ENCODE data around the gene NHLRC1.
A peak's percentile ranks its signal among the peaks of the same experiment; 100 is the strongest.
"Not testable (repeated sequence)": the region's sequence is repeated elsewhere in the genome, so short reads cannot be mapped to it uniquely, and the experiment has no call there.

Gene NHLRC1

DNA sequence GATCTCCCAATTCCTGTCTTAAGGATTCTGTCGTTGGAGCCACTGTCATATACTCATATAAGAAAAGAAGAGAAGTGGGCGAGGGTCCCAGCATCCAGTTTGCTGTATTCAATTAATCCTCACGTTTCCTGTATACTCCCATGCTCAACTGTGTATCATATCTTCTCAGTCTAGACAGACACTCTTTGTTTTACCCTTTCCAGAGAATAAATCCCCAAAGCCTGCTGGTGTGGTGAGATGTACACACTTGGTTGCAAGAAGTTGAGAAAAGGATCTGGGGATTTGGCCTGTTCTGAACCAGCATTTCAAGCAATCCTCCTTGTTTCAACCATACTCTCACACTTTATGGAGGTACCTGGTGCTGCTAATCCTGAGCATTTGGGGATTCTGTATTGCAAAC is 29.3 kb upstream of the NHLRC1 start:
- Histone ChIP-seq H4K20me1 (ENCODE audit: insufficient read depth) (no peaks in the 10 kb centered on the region), H3K36me3 (ENCODE audit: insufficient read depth) (no peaks in the 10 kb centered on the region), H3K9ac (no peak overlapping the region), H3K4me2 (peak overlapping the region; percentile 5; the same call in 1 of the 2 replicates), H3K4me1 (ENCODE audit: low read depth, poor library complexity, severe bottlenecking) (peaks cover 40% of the 10 kb centered on the region), H3K79me2 (ENCODE audit: insufficient read depth, low read depth) (no peaks in the 10 kb centered on the region), H3K27me3 (ENCODE audit: insufficient read depth, low read depth) (no peaks in the 10 kb centered on the region), H3K4me3 (IDR thresholded peaks at IDR 0.05; ENCODE audit: insufficient read depth, low read depth, low read length) (no peak overlapping the region), H2AFZ (ENCODE audit: low read depth) (no peak overlapping the region), H3K27ac (peak overlapping the region; percentile 35; the same call in 1 of the 2 replicates)
- TF ChIP-seq, protein P1, sequence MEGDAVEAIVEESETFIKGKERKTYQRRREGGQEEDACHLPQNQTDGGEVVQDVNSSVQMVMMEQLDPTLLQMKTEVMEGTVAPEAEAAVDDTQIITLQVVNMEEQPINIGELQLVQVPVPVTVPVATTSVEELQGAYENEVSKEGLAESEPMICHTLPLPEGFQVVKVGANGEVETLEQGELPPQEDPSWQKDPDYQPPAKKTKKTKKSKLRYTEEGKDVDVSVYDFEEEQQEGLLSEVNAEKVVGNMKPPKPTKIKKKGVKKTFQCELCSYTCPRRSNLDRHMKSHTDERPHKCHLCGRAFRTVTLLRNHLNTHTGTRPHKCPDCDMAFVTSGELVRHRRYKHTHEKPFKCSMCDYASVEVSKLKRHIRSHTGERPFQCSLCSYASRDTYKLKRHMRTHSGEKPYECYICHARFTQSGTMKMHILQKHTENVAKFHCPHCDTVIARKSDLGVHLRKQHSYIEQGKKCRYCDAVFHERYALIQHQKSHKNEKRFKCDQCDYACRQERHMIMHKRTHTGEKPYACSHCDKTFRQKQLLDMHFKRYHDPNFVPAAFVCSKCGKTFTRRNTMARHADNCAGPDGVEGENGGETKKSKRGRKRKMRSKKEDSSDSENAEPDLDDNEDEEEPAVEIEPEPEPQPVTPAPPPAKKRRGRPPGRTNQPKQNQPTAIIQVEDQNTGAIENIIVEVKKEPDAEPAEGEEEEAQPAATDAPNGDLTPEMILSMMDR (conservative IDR thresholded peaks at IDR 0.05; ENCODE audit: low read depth, low read length), result no peak

DNA sequence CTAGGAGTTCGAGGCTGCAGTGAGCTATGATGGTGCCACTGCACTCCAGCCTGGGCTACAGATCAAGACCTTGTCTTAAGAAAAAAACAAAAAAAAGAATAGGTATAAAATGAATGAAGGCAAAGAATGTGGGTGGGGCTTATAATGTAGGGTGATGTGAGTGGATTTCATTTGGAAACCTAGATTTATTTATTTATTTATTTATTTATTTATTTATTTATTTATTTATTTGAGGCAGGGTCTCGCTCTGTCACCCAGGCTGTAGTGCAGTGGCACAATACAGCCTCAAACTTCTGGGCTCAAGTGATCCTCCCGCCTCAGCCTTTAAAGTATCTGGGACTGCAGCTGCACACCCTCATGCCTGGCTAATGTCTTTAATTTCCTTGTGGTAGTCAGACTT is 28.9 kb upstream of the NHLRC1 start:
- not testable (repeated sequence) for H3K27me3 ChIP-seq (ENCODE audit: insufficient read depth, low read depth); H3K36me3 ChIP-seq (ENCODE audit: insufficient read depth); H3K27ac ChIP-seq; H3K4me3 ChIP-seq (IDR thresholded peaks at IDR 0.05; ENCODE audit: insufficient read depth, low read depth, low read length); H2AFZ ChIP-seq (ENCODE audit: low read depth); H3K9ac ChIP-seq; H4K20me1 ChIP-seq (ENCODE audit: insufficient read depth); H3K4me2 ChIP-seq; H3K79me2 ChIP-seq (ENCODE audit: insufficient read depth, low read depth)
- H3K4me1 ChIP-seq (ENCODE audit: low read depth, poor library complexity, severe bottlenecking), result peaks cover 36% of the 10 kb centered on the region

- H3K36me3 ChIP-seq (ENCODE audit: insufficient read depth), result no peaks in the 10 kb centered on the region
- peaks cover 25% of the 10 kb centered on the region for H3K4me1 ChIP-seq (ENCODE audit: low read depth, poor library complexity, severe bottlenecking)
- H3K4me3 ChIP-seq (IDR thresholded peaks at IDR 0.05; ENCODE audit: insufficient read depth, low read depth, low read length), result no peak overlapping the region
- H3K4me2 ChIP-seq, result no peak overlapping the region
- H3K9ac ChIP-seq, result no peak overlapping the region
- H3K79me2 ChIP-seq (ENCODE audit: insufficient read depth, low read depth), result no peaks in the 10 kb centered on the region
- no peaks in the 10 kb centered on the region for H4K20me1 ChIP-seq (ENCODE audit: insufficient read depth)
- no peak overlapping the region for H3K27ac ChIP-seq
- no peak overlapping the region for H2AFZ ChIP-seq (ENCODE audit: low read depth)
- TF ChIP-seq, protein P1 (conservative IDR thresholded peaks at IDR 0.05; ENCODE audit: low read depth, low read length), result no peak
- no peaks in the 10 kb centered on the region for H3K27me3 ChIP-seq (ENCODE audit: insufficient read depth, low read depth)
Observed at GRCh38 chr6:18148304-18149025, 26.0 kb upstream of the NHLRC1 start.

DNA sequence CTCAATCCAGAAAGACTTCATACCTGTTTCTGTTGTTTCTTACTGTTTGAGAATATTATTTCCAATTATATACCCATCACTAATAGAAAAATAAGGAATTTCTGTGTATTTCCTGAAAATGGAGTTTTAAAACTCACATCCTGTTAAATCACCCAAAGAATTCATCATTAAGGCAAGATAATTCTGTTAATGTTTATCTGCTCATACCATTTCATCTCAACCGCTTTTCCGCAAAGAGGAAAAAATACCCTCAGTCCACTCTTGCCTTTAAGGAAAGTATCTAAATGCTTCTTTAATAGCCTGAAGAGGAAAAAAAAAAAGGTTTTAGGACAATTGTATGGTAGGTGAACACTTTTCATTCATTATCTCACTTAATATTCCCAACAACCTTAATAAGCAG is 25.1 kb upstream of the NHLRC1 start:
- H3K4me3 ChIP-seq (IDR thresholded peaks at IDR 0.05; ENCODE audit: insufficient read depth, low read depth, low read length), result no peak overlapping the region
- H3K27ac ChIP-seq, result no peak overlapping the region
- no peaks in the 10 kb centered on the region for H3K27me3 ChIP-seq (ENCODE audit: insufficient read depth, low read depth)
- peaks cover 17% of the 10 kb centered on the region for H3K4me1 ChIP-seq (ENCODE audit: low read depth, poor library complexity, severe bottlenecking)
- no peak overlapping the region for H3K4me2 ChIP-seq
- H2AFZ ChIP-seq (ENCODE audit: low read depth), result no peak overlapping the region
- H4K20me1 ChIP-seq (ENCODE audit: insufficient read depth), result no peaks in the 10 kb centered on the region
- no peaks in the 10 kb centered on the region for H3K79me2 ChIP-seq (ENCODE audit: insufficient read depth, low read depth)
- TF ChIP-seq, protein P1 (conservative IDR thresholded peaks at IDR 0.05; ENCODE audit: low read depth, low read length), result no peak
- no peaks in the 10 kb centered on the region for H3K36me3 ChIP-seq (ENCODE audit: insufficient read depth)
- no peak overlapping the region for H3K9ac ChIP-seq

DNA sequence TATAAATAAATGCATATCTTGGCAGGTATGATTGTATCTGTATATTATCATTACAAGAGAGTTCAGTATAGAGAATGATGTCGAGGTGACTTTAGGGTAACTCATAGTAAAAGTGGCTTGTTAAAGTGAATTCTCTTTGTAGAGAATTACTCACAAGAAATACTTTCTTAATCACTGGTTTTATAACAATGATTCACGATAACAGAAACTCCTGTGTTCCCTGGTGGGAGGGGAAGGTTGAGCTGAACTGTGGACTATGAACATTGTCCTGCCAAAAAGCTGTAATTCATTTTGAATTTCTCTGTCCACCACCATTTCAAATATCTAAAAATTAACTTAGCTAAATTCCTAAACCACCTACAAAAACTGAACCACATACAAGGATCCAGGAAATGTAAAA is 24.7 kb upstream of the NHLRC1 start:
- H3K4me3 ChIP-seq (IDR thresholded peaks at IDR 0.05; ENCODE audit: insufficient read depth, low read depth, low read length), result no peak overlapping the region
- H3K36me3 ChIP-seq (ENCODE audit: insufficient read depth), result no peaks in the 10 kb centered on the region
- H3K79me2 ChIP-seq (ENCODE audit: insufficient read depth, low read depth), result no peaks in the 10 kb centered on the region
- H3K9ac ChIP-seq, result no peak overlapping the region
- H3K27me3 ChIP-seq (ENCODE audit: insufficient read depth, low read depth), result no peaks in the 10 kb centered on the region
- H3K4me1 ChIP-seq (ENCODE audit: low read depth, poor library complexity, severe bottlenecking), result peaks cover 12% of the 10 kb centered on the region
- no peak overlapping the region for H3K27ac ChIP-seq
- no peak overlapping the region for H2AFZ ChIP-seq (ENCODE audit: low read depth)
- TF ChIP-seq, protein P1 (conservative IDR thresholded peaks at IDR 0.05; ENCODE audit: low read depth, low read length), result no peak
- H4K20me1 ChIP-seq (ENCODE audit: insufficient read depth), result no peaks in the 10 kb centered on the region
- H3K4me2 ChIP-seq, result no peak overlapping the region

All from KMS-11 (cell line).